H1 (cell line): Measurements from ENCODE around the gene PPM1L. TPM values are rescaled to one million over a fixed set of nuclear protein-coding genes. Genes with fewer than 3 reads are reported as not detected.

ENCODE experiments used
- CTCF ChIA-PET: fragments of 300-600 bp; sonication (Branson Sonifier 250); formaldehyde crosslinking; loops from one replicate; lab custom pipeline; 2021; ENCODE audit not compliant: partially characterized antibody; lab: Charles Lee
- POLR2A ChIA-PET: fragments of 300-600 bp; sonication (Branson Sonifier 250); formaldehyde crosslinking; loops from one replicate; lab custom pipeline; 2021; ENCODE audit warnings: inconsistent platforms; ENCODE audit not compliant: partially characterized antibody; lab: Charles Lee
- DNase-seq, 2 experiments: peaks; one replicate each; pipeline versions ENCODE4 v3.0.0 to v3.0.0-alpha.2; 2010 to 2022; ENCODE audit warnings: low spot score in 2 of 2, low read depth in 1 of 2, mixed read lengths in 1 of 2
- FAIRE-seq: peaks from 2 replicates; lab custom pipeline; 2011; peaks lifted over from hg19 to GRCh38; lab: Jason Lieb, UNC
- H2AFZ ChIP-seq: 2 replicates; pipeline ENCODE4 v1.8.1; 2012; ENCODE audit warnings: low read length, inconsistent platforms
- H2AK5ac ChIP-seq: 2 replicates; pipeline ENCODE4 v1.6.1; 2013; ENCODE audit warnings: low read depth, low read length
- H2BK120ac ChIP-seq: replicated peaks from 2 replicates; pipeline ENCODE3; 2013; ENCODE audit warnings: low read depth, low read length, inconsistent platforms
- H2BK12ac ChIP-seq: 2 replicates; pipeline ENCODE4 v1.6.1; 2013; ENCODE audit warnings: low read depth, low read length
- H2BK15ac ChIP-seq: 2 replicates; pipeline ENCODE4 v1.6.1; 2013; ENCODE audit warnings: low read length
- H2BK20ac ChIP-seq: 2 replicates; pipeline ENCODE4 v1.6.1; 2013; ENCODE audit warnings: low read length
- H2BK5ac ChIP-seq: 2 replicates; pipeline ENCODE4 v1.6.1; 2013; ENCODE audit warnings: low read depth, low read length
- H3K14ac ChIP-seq: 2 replicates; pipeline ENCODE4 v1.6.1; 2013; ENCODE audit warnings: inconsistent platforms; ENCODE audit not compliant: insufficient read length
- H3K18ac ChIP-seq: 2 replicates; pipeline ENCODE4 v1.6.1; 2013; ENCODE audit warnings: low read length; ENCODE audit errors: extremely low read depth
- H3K23ac ChIP-seq: 2 replicates; pipeline ENCODE4 v1.6.1; 2013; ENCODE audit warnings: inconsistent platforms; ENCODE audit not compliant: insufficient read length
- H3K23me2 ChIP-seq: 2 replicates; pipeline ENCODE4 v1.6.1; 2013; ENCODE audit warnings: low read depth, low read length
- H3K27ac ChIP-seq: 2 replicates; pipeline ENCODE4 v1.6.1; 2011; ENCODE audit warnings: low read depth, low read length, inconsistent platforms
- H3K27me3 ChIP-seq, 4 experiments: replicated peaks in 1 of 4; 1 replicate in 1 of 4; 2 replicates in 3 of 4; pipeline versions ENCODE4 v1.6.1 to v1.8.1; 2011 to 2013; ENCODE audit warnings: low read length in 3 of 4, mild to moderate bottlenecking in 3 of 4, inconsistent platforms in 2 of 4, mixed read lengths in 2 of 4, moderate library complexity in 1 of 4; ENCODE audit not compliant: control insufficient read depth in 3 of 4, insufficient read depth in 3 of 4; ENCODE audit errors: extremely low read depth in 1 of 4
- H3K36me3 ChIP-seq, 4 experiments: 2 replicates each; pipeline versions ENCODE4 v1.6.1 to v1.8.1; 2011 to 2013; ENCODE audit warnings: mild to moderate bottlenecking in 4 of 4, low read length in 3 of 4, moderate library complexity in 2 of 4, control low read depth in 1 of 4, inconsistent platforms in 1 of 4; ENCODE audit not compliant: insufficient read depth in 4 of 4, control insufficient read depth in 2 of 4
- H3K4ac ChIP-seq: replicated peaks from 2 replicates; pipeline ENCODE3; 2013; ENCODE audit warnings: low read length, low read depth, mixed read lengths, inconsistent platforms; ENCODE audit not compliant: insufficient read length
- H3K4me1 ChIP-seq, 4 experiments: replicated peaks in 1 of 4; 1 replicate in 1 of 4; 2 replicates in 3 of 4; pipeline versions ENCODE4 v1.6.1 to v1.8.1; 2011 to 2013; ENCODE audit warnings: low read length in 3 of 4, inconsistent platforms in 2 of 4, mixed read lengths in 1 of 4; ENCODE audit not compliant: insufficient read depth in 4 of 4, control insufficient read depth in 3 of 4
- H3K4me2 ChIP-seq, 2 experiments: 2 replicates each; pipeline versions ENCODE4 v1.6.1 to v1.8.1; 2011 to 2013; ENCODE audit warnings: low read depth in 2 of 2, low read length in 2 of 2, control low read depth in 1 of 2, inconsistent platforms in 1 of 2, mild to moderate bottlenecking in 1 of 2; ENCODE audit not compliant: insufficient read depth in 1 of 2
- H3K4me3 ChIP-seq, 4 experiments: fragments of 200-600, 300-600 bp in 1 of 4; sonication (generic), shearing (Covaris generic), sonication (Bioruptor Twin) in 1 of 4; 2 replicates each; pipeline versions ENCODE4 v1.5.1 to v1.8.1; 2011 to 2016; ENCODE audit warnings: low read length in 4 of 4, low read depth in 3 of 4, control low read depth in 2 of 4, inconsistent platforms in 2 of 4, mild to moderate bottlenecking in 2 of 4, mixed read lengths in 1 of 4, moderate library complexity in 1 of 4; ENCODE audit not compliant: insufficient read depth in 2 of 4; ENCODE audit errors: extremely low read depth in 1 of 4
- H3K56ac ChIP-seq: replicated peaks from 2 replicates; pipeline ENCODE3; 2013; ENCODE audit warnings: low read depth, mild to moderate bottlenecking, mixed read lengths, low read length, inconsistent platforms; ENCODE audit not compliant: insufficient read length
- H3K79me1 ChIP-seq: 2 replicates; pipeline ENCODE4 v1.6.1; 2013; ENCODE audit warnings: low read depth, low read length, control low read depth
- H3K79me2 ChIP-seq, 2 experiments: 2 replicates each; pipeline versions ENCODE4 v1.6.1 to v1.8.1; 2012 to 2013; ENCODE audit warnings: low read length in 2 of 2, mild to moderate bottlenecking in 2 of 2, inconsistent platforms in 1 of 2; ENCODE audit not compliant: insufficient read depth in 2 of 2, control insufficient read depth in 1 of 2
- H3K9ac ChIP-seq, 4 experiments: replicated peaks in 1 of 4; 1 replicate in 1 of 4; 2 replicates in 3 of 4; pipeline versions ENCODE4 v1.6.1 to v1.8.1; 2011 to 2013; ENCODE audit warnings: low read depth in 3 of 4, low read length in 3 of 4, control low read depth in 2 of 4, mild to moderate bottlenecking in 2 of 4, moderate library complexity in 2 of 4, inconsistent platforms in 1 of 4; ENCODE audit errors: extremely low read depth in 1 of 4
- H3K9me3 ChIP-seq, 2 experiments: 2 replicates each; pipeline versions ENCODE4 v1.6.1 to v1.8.1; 2012 to 2013; ENCODE audit warnings: mild to moderate bottlenecking in 2 of 2, moderate library complexity in 2 of 2, control low read depth in 1 of 2, inconsistent platforms in 1 of 2, low read depth in 1 of 2, low read length in 1 of 2, mixed read lengths in 1 of 2; ENCODE audit not compliant: insufficient read depth in 2 of 2
- H4K20me1 ChIP-seq, 2 experiments: replicated peaks in 1 of 2; 2 replicates each; pipeline versions ENCODE3 to v1.8.1; 2011 to 2013; ENCODE audit warnings: inconsistent platforms in 2 of 2, low read length in 2 of 2, mild to moderate bottlenecking in 1 of 2; ENCODE audit not compliant: insufficient read depth in 2 of 2, control insufficient read depth in 1 of 2
- H4K5ac ChIP-seq: 2 replicates; pipeline ENCODE4 v1.6.1; 2013; ENCODE audit warnings: low read length, low read depth, mixed read lengths, inconsistent platforms; ENCODE audit not compliant: insufficient read length
- H4K8ac ChIP-seq: 2 replicates; pipeline ENCODE4 v1.8.0; 2013; ENCODE audit warnings: mild to moderate bottlenecking, moderate library complexity, low read length, inconsistent platforms; ENCODE audit not compliant: insufficient read depth; ENCODE audit errors: extremely low read depth
- H4K91ac ChIP-seq: replicated peaks from 2 replicates; pipeline ENCODE3; 2013; ENCODE audit warnings: low read length, mixed read lengths, inconsistent platforms; ENCODE audit not compliant: insufficient read length
- ATF2 ChIP-seq: IDR thresholded peaks from 2 replicates; pipeline ENCODE4 v1.6.1; 2012; ENCODE audit warnings: low read length, inconsistent platforms
- CHD1 ChIP-seq: IDR thresholded peaks from 2 replicates; pipeline ENCODE4 v1.6.1; 2012; ENCODE audit warnings: low read depth, low read length, improper control_type of control experiment
- CHD2 ChIP-seq: IDR thresholded peaks from 2 replicates; pipeline ENCODE4 v1.6.1; 2012; ENCODE audit warnings: low read length, improper control_type of control experiment
- EP300 ChIP-seq, 2 experiments: IDR thresholded peaks; 1 replicate in 1 of 2; 2 replicates in 1 of 2; pipeline ENCODE4 v1.6.1; 2011 to 2012; ENCODE audit warnings: low read depth in 2 of 2, low read length in 2 of 2, mild to moderate bottlenecking in 2 of 2, borderline replicate concordance in 1 of 2, inconsistent platforms in 1 of 2, moderate library complexity in 1 of 2
- GTF2F1 ChIP-seq: IDR thresholded peaks from 2 replicates; pipeline ENCODE4 v1.6.1; 2012; ENCODE audit warnings: low read depth, low read length, improper control_type of control experiment, borderline replicate concordance
- JUN ChIP-seq: IDR thresholded peaks from 2 replicates; pipeline ENCODE4 v1.6.1; 2011; ENCODE audit warnings: low read depth, mild to moderate bottlenecking, improper control_type of control experiment, low read length
- JUND ChIP-seq: IDR thresholded peaks from 2 replicates; pipeline ENCODE4 v1.6.1; 2011; ENCODE audit warnings: mild to moderate bottlenecking, improper control_type of control experiment, low read length
- KDM4A ChIP-seq: IDR thresholded peaks from one replicate; pipeline ENCODE4 v1.7.1; 2012; ENCODE audit warnings: low read depth, mild to moderate bottlenecking, moderate library complexity, low read length, inconsistent platforms; ENCODE audit not compliant: severe bottlenecking
- NANOG ChIP-seq: IDR thresholded peaks from 2 replicates; pipeline ENCODE4 v1.6.1; 2011; ENCODE audit warnings: low read length, low read depth, mild to moderate bottlenecking, inconsistent platforms; ENCODE audit not compliant: insufficient read depth, poor library complexity, severe bottlenecking
- PHF8 ChIP-seq: fragments of 200-600 bp; sonication (generic); conservative IDR thresholded peaks from 2 replicates; pipeline ENCODE4 v1.7.1; 2012; ENCODE audit warnings: low read depth, mild to moderate bottlenecking, inconsistent platforms, low read length, moderate library complexity
- RNF2 ChIP-seq: fragments of 200-900, 300-1000 bp; sonication (generic); IDR thresholded peaks from 2 replicates; pipeline ENCODE4 v1.7.1; 2016; ENCODE audit warnings: borderline replicate concordance, low read depth, mild to moderate bottlenecking, antibody characterized with exemption, low read length; ENCODE audit not compliant: poor library complexity, severe bottlenecking; ENCODE audit errors: missing control alignments
- SP1 ChIP-seq: IDR thresholded peaks from 2 replicates; pipeline ENCODE4 v1.6.1; 2011; ENCODE audit warnings: low read depth, low read length
- TEAD4 ChIP-seq: IDR thresholded peaks from 2 replicates; pipeline ENCODE4 v1.6.1; 2012; ENCODE audit warnings: low read depth, low read length, inconsistent platforms, mixed read lengths
- WGBS, 2 experiments: shearing (Covaris generic) in 1 of 2; methylation state at CpG; one replicate each; pipeline versions ENCODE4 v1.1.6 to v1.1.7; 2013 to 2015; ENCODE audit warnings: low lambda C conversion rate in 2 of 2, mixed read lengths in 2 of 2, inconsistent platforms in 1 of 2, low coverage in 1 of 2, missing lambda C conversion rate in 1 of 2; ENCODE audit not compliant: insufficient replicate concordance in 2 of 2, insufficient coverage in 1 of 2, insufficient read length in 1 of 2; ENCODE audit errors: extremely low coverage in 1 of 2, missing lambda C conversion rate in 1 of 2; 5-methylcytosine and 5-hydroxymethylcytosine counted together
- polyA plus RNA-seq, 7 experiments: library from polyadenylated mRNA; depleted of rRNA in 3 of 7; stranded (reverse) in 5 of 7; unstranded in 2 of 7; fragments of >200 nt in 5 of 7; fragments of 200-250 nt in 2 of 7; gene quantifications; 1 replicate in 5 of 7; 2 replicates in 1 of 7; 4 replicates in 1 of 7; pipeline versions ENCODE4 v1.2.1 to v1.2.3, GENCODE V29; 2011 to 2013; ENCODE audit warnings: missing spikeins in 2 of 7, mixed read lengths in 2 of 7
- total RNA-seq: library from RNA; stranded (reverse); fragmentation: NEBNext Ultra II Directional; extraction: Animal tissue kit (Norgen Biotek cat#: 25700); gene quantifications from 2 replicates; pipeline ENCODE4 v1.2.1, GENCODE V29; 2021

Gene PPM1L
- total and polyA plus RNA-seq, 2 of the 8 experiments (the other 6 are each of a cell fraction or from before 2014, with no cell fraction given): 2.8 to 18.1 TPM

GRCh38 chr3:160852856-160853255, 96.8 kb downstream of the PPM1L start:
- no peaks in the 10 kb centered on the region for H3K23me2 ChIP-seq
- H3K27me3 ChIP-seq: no peaks in the 10 kb centered on the region
- no peak overlapping the region for H3K27ac ChIP-seq
- H3K4me2 ChIP-seq: no peak overlapping the region
- FAIRE-seq (no peak), DNase-seq (no peak)
- H3K36me3 ChIP-seq: no peaks in the 10 kb centered on the region
- no peak overlapping the region for H2AFZ ChIP-seq
- no peak overlapping the region for H4K5ac ChIP-seq
- H2BK120ac ChIP-seq: no peak overlapping the region
- no peaks in the 10 kb centered on the region for H3K79me2 ChIP-seq
- no peaks in the 10 kb centered on the region for H4K20me1 ChIP-seq
- H3K4me1 ChIP-seq: peaks cover 0 to 3% (median under 1%) of the 10 kb centered on the region in 4 experiments; a peak in 1 of 7 replicates
- CTCF ChIA-PET: no interaction called here
- no peak overlapping the region for H4K91ac ChIP-seq
- POLR2A ChIA-PET: no interaction called here
- WGBS, 2 experiments: 92% methylated on average over 2 of the region's 2 CpGs; no CpG with 5 or more reads in 1 of the 2 experiments
- H3K4me3 ChIP-seq: no peak overlapping the region
- H3K4ac ChIP-seq: no peak overlapping the region
- H4K8ac ChIP-seq: no peak overlapping the region
- H3K56ac ChIP-seq: no peak overlapping the region
- H3K9me3 ChIP-seq: no peaks in the 10 kb centered on the region
- H3K9ac ChIP-seq: no peak overlapping the region
- H3K14ac ChIP-seq: no peak overlapping the region
- H3K23ac ChIP-seq: no peak overlapping the region
- H3K18ac ChIP-seq: no peak overlapping the region
- H2BK5ac ChIP-seq: no peak overlapping the region
- no peaks in the 10 kb centered on the region for H3K79me1 ChIP-seq
- no peak overlapping the region for H2BK12ac ChIP-seq
- H2AK5ac ChIP-seq: no peak overlapping the region
- no peak overlapping the region for H2BK15ac ChIP-seq
- H2BK20ac ChIP-seq: no peak overlapping the region
- no peak for TF ChIP-seq CHD1
- TF ChIP-seq NANOG: no peak
- no peak for TF ChIP-seq RNF2
- TF ChIP-seq CHD2: no peak
- no peak for TF ChIP-seq ATF2
- no peak for TF ChIP-seq JUN
- no peak for TF ChIP-seq GTF2F1
- no peak for TF ChIP-seq KDM4A
- TF ChIP-seq PHF8: no peak
- TF ChIP-seq TEAD4: no peak
- TF ChIP-seq JUND: no peak
- no peak for TF ChIP-seq EP300 (IDR thresholded peaks at IDR 0.05; ENCODE audit: borderline replicate concordance in 1 of 2, low read depth in 2 of 2, low read length in 2 of 2)
- TF ChIP-seq SP1: no peak
